Cerebellar cortex (tissue), 1 donor: Measurements from ENCODE around the gene SLC35B2.

Experiments used
- DNase-seq: peaks from one replicate; pipeline ENCODE4 v3.0.0-alpha.2; 2015; ENCODE audit warnings: low spot score

SLC35B2 gene

GRCh38 chr6:44221291-44221960, 35.9 kb downstream of the SLC35B2 start:
- peak; percentile 80 for DNase-seq

- DNase-seq = no peak
Observed at GRCh38 chr6:44220913-44221290, 36.4 kb downstream of the SLC35B2 start.

GRCh38 chr6:44219815-44220784, 37.2 kb downstream of the SLC35B2 start:
- DNase-seq = no peak

- DNase-seq = peak; percentile 65
Observed at GRCh38 chr6:44219053-44219814, 38.1 kb downstream of the SLC35B2 start.

- DNase-seq = peak; percentile 71
Observed at GRCh38 chr6:44217332-44218143, 39.8 kb downstream of the SLC35B2 start.

GRCh38 chr6:44216677-44217331, 40.5 kb downstream of the SLC35B2 start, which contains the start of gene MYMX:
MYMX (plus strand) TSS chr6:44216926; CDS start chr6:44217472, 546 bp downstream.
- peak; percentile 61 for DNase-seq

GRCh38 chr6:44214307-44214706, 43.0 kb downstream of the SLC35B2 start:
- DNase-seq = no peak

- no peak for DNase-seq
Observed at GRCh38 chr6:44211284-44211683, 46.0 kb downstream of the SLC35B2 start.

GRCh38 chr6:44207966-44208365, 49.4 kb downstream of the SLC35B2 start:
- no peak for DNase-seq
